ENCODE measurements around the gene GNG13. TPM values are rescaled to one million over a fixed set of nuclear protein-coding genes. Genes with fewer than 3 reads are reported as not detected.

The GNG13 gene
- total and polyA plus RNA-seq, 9 of the 15 experiments (the other 6 are each of a cell fraction or from before 2014, with no cell fraction given) = not detected

GRCh38 chr16:778909-779527 lies 21.5 kb downstream of the GNG13 start (continued):
- peak; percentile 28; the same call in 1 of the 2 replicates for TF ChIP-seq ZBTB5 (IDR thresholded peaks at IDR 0.05)
- TF ChIP-seq BCOR (IDR thresholded peaks at IDR 0.05) = peak; percentile 89
- TF ChIP-seq HDAC1 (IDR thresholded peaks at IDR 0.05) = peak in 1 of 2 experiments; percentile 58; a peak in 2 of 4 replicates
- TF ChIP-seq ARHGAP35 (IDR thresholded peaks at IDR 0.05; ENCODE audit: partially characterized antibody) = peak; percentile 74
- peak in 1 of 2 experiments; percentile 35; a peak in 1 of 4 replicates for TF ChIP-seq TRIM24 (IDR thresholded peaks at IDR 0.05)
- no peak for TF ChIP-seq MCM5 (IDR thresholded peaks at IDR 0.05; ENCODE audit: low read depth)
- TF ChIP-seq ETS1 (conservative IDR thresholded peaks at IDR 0.05; ENCODE audit: control insufficient read depth, low read depth, low read length) = no peak
- no peak for TF ChIP-seq MYNN (IDR thresholded peaks at IDR 0.05)
- TF ChIP-seq MYNN (CRISPR knock-in tag; IDR thresholded peaks at IDR 0.05) = no peak
- 0 out of 2 replicates have a peak, but pooled peaks have one; percentile 25 for TF ChIP-seq ZNF512 (tag; IDR thresholded peaks at IDR 0.05)

Data from K562 (cell line).